ENCODE results near the gene CATSPERB.
"Not testable (repeated sequence)": the region's sequence is repeated elsewhere in the genome, so short reads cannot be mapped to it uniquely, and the experiment has no call there.

The CATSPERB gene

GRCh38 chr14:91732859-91733477 lies 1.1 kb upstream of the CATSPERB start:
- DNase-seq = no peak

GRCh38 chr14:91732439-91732838 lies 553 bp upstream of the CATSPERB start:
- no peak for DNase-seq

- DNase-seq = no peak
Observed at GRCh38 chr14:91731018-91731417, 868 bp downstream of the CATSPERB start.

GRCh38 chr14:91729756-91730155 lies 2.1 kb downstream of the CATSPERB start:
- DNase-seq = no peak

- no peak for DNase-seq
Observed at GRCh38 chr14:91728616-91729183, 3.2 kb downstream of the CATSPERB start.

GRCh38 chr14:91727121-91727520 lies 4.8 kb downstream of the CATSPERB start:
- DNase-seq = no peak

GRCh38 chr14:91723501-91723900 lies 8.4 kb downstream of the CATSPERB start:
- DNase-seq = no peak

GRCh38 chr14:91722386-91722785 lies 9.5 kb downstream of the CATSPERB start:
- DNase-seq = no peak

- DNase-seq = no peak
Observed at GRCh38 chr14:91719839-91720238, 12.0 kb downstream of the CATSPERB start.

- no peak for DNase-seq
Observed at GRCh38 chr14:91716999-91717398, 14.9 kb downstream of the CATSPERB start.

GRCh38 chr14:91714805-91715204 lies 17.1 kb downstream of the CATSPERB start:
- no peak for DNase-seq

- DNase-seq = no peak
Observed at GRCh38 chr14:91708795-91709194, 23.1 kb downstream of the CATSPERB start.

GRCh38 chr14:91706996-91707395 lies 24.9 kb downstream of the CATSPERB start:
- DNase-seq = no peak

- DNase-seq = no peak
Observed at GRCh38 chr14:91694643-91695042, 37.2 kb downstream of the CATSPERB start.

- DNase-seq = no peak
Observed at GRCh38 chr14:91693346-91693745, 38.5 kb downstream of the CATSPERB start.

- no peak for DNase-seq
Observed at GRCh38 chr14:91692075-91692474, 39.8 kb downstream of the CATSPERB start.

- DNase-seq = no peak
Observed at GRCh38 chr14:91689608-91690007, 42.3 kb downstream of the CATSPERB start.

GRCh38 chr14:91687436-91687835 lies 44.5 kb downstream of the CATSPERB start:
- not testable (repeated sequence) for DNase-seq

- no peak for DNase-seq
Observed at GRCh38 chr14:91685600-91685999, 46.3 kb downstream of the CATSPERB start.

- no peak for DNase-seq
Observed at GRCh38 chr14:91681893-91682563, 49.9 kb downstream of the CATSPERB start.

- DNase-seq = no peak
Observed at GRCh38 chr14:91681118-91681517, 50.8 kb downstream of the CATSPERB start.

GRCh38 chr14:91679273-91679672 lies 52.6 kb downstream of the CATSPERB start:
- DNase-seq = no peak

GRCh38 chr14:91677687-91678086 lies 54.2 kb downstream of the CATSPERB start:
- DNase-seq = not testable (repeated sequence)

- DNase-seq = no peak
Observed at GRCh38 chr14:91674911-91675310, 57.0 kb downstream of the CATSPERB start.

Data from right forelimb (tissue), 1 donor.